Breast epithelium (tissue), 3 donors: ENCODE results near the gene CCDC150.
"Not testable (repeated sequence)": the region's sequence is repeated elsewhere in the genome, so short reads cannot be mapped to it uniquely, and the experiment has no call there.

Source experiments
- CTCF ChIP-seq, 3 donors: fragments of 450-650 bp; IDR thresholded peaks; one replicate each; pipeline ENCODE4 v1.5.1; 2016 to 2017; ENCODE audit warnings: antibody characterized with exemption in 3 of 3, mild to moderate bottlenecking in 3 of 3, moderate library complexity in 3 of 3
- POLR2A ChIP-seq: fragments of 450-650 bp; IDR thresholded peaks from one replicate; pipeline ENCODE4 v1.6.1; 2016; ENCODE audit warnings: antibody characterized with exemption, mild to moderate bottlenecking, moderate library complexity
- POLR2AphosphoS5 ChIP-seq, 3 donors: sonication (generic); formaldehyde crosslinking; IDR thresholded peaks; one replicate each; pipeline ENCODE4 v1.6.1; 2017; ENCODE audit warnings: antibody characterized with exemption in 3 of 3

- not testable (repeated sequence) for TF ChIP-seq CTCF (IDR thresholded peaks at IDR 0.05); POLR2A; POLR2AphosphoS5 (IDR thresholded peaks at IDR 0.05)
Observed at GRCh38 chr2:196607896-196608295, 31.6 kb upstream of the CCDC150 start.
